Activated CD8-positive, alpha-beta memory T cell treated with anti-CD3 and anti-CD28 coated beads for 24 hours (primary cell): ENCODE data around the gene ZNF445.
"Not testable (repeated sequence)": the region's sequence is repeated elsewhere in the genome, so short reads cannot be mapped to it uniquely, and the experiment has no call there.

Experiments
- DNase-seq: peaks from one replicate; pipeline ENCODE4 v3.0.0-alpha.2; 2020

ZNF445 gene

GRCh38 chr3:44477312-44478030 is at the start of gene ZNF445:
TSS of gene ZNF445 (minus strand) at chr3:44477670. CDS start at chr3:44455549, 22,121 bp downstream.
- peak; percentile 91 for DNase-seq

- DNase-seq: no peak
Measured at GRCh38 chr3:44525060-44525459, 47.6 kb upstream of the ZNF445 start.

DNA sequence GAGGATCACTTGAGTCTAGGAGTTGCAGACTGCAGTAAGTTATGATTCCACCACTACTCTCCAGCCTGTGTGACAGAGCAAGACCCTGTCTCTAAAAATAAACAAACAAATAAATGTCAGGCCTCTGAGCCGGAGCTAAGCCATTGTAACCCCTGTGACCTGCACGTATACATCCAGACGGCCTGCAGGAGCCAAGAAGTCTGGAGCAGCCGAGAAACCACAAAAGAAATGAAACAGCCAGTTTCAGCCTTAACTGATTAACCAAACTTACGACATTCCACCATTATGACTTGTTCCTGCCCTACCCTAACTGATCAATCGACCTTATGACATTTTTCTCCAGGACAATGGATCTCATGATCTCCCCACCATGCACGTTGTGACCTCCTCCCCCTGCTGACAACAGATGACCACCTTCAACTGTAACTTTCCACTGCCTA is 45.0 kb upstream of the ZNF445 start:
- no peak for DNase-seq

GRCh38 chr3:44521721-44522120 is 44.3 kb upstream of the ZNF445 start:
- DNase-seq: no peak

DNA sequence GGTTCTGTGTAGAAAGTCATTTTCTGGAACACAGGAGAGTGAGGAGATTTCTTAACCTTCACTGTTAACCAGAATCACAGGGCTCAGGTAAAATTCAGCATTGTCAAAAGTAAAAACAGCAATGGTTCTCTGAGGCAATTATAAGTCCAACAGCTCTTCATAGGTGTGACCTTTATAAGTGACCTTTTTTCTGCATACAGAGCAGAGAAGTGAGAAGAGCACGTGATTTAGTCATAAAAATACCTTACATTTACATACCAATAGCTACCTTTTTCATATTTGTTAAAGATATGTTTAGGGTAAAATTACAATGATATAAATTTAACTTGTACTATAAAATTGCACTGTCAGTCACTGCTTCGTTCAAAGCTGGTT is 41.3 kb upstream of the ZNF445 start:
- DNase-seq: no peak

- no peak for DNase-seq
Measured at GRCh38 chr3:44516230-44516629, 38.8 kb upstream of the ZNF445 start.

GRCh38 chr3:44513513-44513912 is 36.0 kb upstream of the ZNF445 start:
- no peak for DNase-seq

DNA sequence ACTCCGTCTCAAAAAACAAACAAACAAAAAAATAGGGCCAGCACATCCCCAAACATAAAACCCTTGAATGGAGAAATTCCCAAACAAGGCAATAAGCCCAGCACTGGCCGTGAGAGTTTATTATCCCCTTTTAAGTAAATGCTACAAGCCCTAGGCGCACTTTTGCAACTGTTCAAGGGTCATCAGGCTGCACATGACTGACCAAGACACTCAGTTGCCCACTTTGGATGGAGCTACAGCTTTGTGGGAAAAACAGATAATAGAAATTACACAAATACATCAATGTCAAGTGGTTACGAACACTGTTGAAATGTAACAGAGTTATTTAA is 33.7 kb upstream of the ZNF445 start:
- DNase-seq: no peak

- no peak for DNase-seq
Measured at GRCh38 chr3:44510000-44510368, 32.5 kb upstream of the ZNF445 start.

- DNase-seq: no peak
Measured at GRCh38 chr3:44509393-44509921, 32.0 kb upstream of the ZNF445 start.

DNA sequence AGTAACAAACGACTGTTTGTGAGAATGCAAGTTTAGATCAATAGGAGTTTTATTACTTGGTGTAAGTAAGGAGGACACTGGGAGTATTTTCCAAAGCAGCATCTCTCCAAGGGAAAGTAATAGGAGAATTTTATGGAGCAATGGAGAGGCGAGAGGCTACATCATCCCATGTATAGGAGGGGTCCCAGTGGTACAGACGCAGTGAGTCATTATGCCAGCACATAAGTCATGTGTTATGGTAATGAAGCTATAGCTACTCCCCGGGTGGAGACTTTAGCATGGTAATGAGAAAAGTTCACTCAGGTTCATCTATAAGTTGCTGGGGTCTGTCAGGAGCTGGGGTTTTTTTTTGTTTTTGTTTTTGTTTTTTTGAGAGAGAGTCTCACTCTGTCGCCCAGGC is 29.5 kb upstream of the ZNF445 start:
- no peak for DNase-seq

DNA sequence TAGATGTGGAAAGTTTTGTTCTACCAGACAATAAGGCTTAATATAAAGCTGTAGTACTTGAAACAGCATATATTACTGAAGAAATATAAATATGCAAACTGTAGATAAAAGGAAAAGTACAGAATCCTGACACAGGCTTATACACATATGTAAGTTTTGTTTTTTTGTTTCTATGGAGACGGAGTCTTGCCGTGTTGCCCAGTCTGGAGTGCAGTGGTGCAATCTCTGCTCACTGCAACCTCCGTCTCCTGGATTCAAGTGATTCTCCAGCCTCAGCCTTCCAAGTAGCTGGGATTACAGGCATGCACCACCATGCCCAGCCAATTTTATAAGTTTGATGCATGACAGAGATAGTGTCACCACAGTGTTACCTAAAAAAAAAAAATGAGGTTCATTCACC is 29.1 kb upstream of the ZNF445 start:
- no peak for DNase-seq

GRCh38 chr3:44504566-44504965 is 27.1 kb upstream of the ZNF445 start:
- DNase-seq: no peak

DNA sequence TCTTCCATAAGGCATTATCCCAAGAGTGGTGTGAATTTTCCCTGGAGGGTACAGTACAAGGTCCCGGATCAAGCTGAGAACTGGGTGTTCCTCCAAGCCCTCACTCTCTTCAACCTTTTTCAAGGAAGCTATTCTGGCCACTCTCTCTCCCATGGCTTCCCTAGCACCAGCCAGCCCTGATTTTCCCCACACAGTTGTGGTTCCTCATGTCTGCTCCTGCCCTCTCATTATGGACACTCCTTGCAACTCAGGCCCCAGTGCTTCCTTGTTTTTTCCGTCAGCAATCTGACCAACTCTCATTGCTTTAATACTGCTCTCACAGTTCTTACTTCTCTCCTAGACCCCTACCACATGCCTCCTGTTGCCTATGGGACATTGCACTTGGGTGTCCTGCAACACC is 25.7 kb upstream of the ZNF445 start:
- not testable (repeated sequence) for DNase-seq

DNA sequence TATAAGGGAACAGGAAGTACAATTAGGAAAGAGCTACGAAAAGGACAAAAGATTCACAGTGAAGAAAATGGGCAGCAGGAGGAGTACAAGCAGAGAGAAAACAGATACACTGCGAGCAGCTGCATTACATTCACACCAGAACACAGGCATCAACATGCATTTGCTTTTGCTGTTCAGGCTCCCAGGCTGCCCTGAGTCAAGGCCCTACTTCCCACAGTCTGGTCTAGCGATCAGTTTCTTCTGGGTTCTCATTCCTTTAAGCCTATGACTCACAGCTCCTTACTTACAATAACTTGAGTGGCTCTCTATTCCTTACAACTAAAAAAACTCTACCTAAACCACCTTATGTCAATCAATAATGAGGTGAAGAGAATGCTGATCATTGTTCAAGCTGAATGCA is 24.5 kb upstream of the ZNF445 start:
- DNase-seq: no peak

GRCh38 chr3:44499899-44500168 is 22.4 kb upstream of the ZNF445 start:
- not testable (repeated sequence) for DNase-seq

DNA sequence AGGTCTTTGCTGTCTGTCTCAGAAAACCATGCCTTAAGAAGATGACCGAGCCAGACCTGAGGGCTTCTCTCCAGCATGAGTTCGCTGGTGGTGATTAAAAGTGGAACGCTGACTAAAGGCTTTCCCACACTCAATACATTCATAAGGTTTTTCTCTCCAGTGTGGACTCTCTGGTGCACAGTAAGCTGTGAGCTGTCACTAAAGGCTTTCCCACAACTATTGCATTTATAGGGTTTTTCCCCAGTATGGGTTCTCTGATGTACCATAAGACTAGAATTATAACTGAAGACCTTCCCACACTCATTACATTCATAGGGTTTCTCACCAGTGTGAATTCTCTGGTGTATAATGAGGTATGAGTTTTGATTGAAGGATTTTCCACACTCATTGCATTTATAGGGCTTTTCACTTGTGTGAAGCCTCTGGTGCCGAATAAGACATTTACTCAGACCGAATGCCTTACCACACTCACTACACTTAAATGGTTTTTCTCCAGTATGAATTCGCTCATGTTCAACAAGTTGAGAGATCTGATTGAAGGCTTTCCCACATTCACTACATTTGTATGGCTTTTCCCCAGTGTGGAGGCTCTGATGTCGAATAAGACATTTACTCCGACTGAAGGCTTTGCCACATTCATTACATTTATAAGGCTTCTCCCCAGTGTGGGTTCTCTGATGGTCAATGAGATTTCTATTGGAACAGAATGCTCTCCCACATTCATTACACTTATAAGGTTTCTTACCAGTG is 21.9 kb upstream of the ZNF445 start:
- DNase-seq: no peak

DNA sequence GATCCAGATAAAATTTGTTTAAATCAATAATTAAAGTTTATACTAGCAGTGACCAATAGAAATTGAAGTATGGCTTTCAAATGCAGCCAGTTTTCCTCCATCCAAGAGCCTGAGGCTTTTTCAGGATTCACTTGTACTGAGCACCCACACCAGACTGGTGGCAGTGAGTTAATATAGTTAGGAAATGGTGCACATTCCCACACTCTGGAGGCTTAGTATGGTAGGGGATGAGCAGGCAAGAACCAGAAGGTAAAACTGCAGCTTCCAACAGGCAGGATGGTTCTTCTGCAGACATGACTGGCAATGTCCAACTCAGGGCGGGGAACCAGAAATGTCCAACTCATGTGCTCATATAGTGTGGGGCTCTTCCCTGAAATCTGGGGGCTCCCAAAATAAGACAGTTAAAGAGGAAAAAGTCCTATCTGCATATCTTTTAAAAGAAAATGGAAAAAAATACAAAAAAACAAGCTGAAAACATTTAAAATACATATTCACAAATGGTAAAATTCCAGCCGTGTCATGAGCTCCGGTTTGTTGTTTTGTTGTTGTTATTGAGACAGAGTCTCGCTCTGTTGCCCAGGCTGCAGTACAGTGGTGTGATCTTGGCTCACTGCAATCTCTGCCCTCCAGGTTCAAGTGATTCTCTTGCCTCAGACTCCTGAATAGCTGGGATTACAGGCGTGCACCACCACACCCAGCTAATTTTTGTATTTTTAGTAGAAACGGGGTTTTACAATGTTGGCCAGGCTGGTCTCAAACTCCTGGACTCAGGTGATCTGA is 18.4 kb upstream of the ZNF445 start:
- no peak for DNase-seq

DNA sequence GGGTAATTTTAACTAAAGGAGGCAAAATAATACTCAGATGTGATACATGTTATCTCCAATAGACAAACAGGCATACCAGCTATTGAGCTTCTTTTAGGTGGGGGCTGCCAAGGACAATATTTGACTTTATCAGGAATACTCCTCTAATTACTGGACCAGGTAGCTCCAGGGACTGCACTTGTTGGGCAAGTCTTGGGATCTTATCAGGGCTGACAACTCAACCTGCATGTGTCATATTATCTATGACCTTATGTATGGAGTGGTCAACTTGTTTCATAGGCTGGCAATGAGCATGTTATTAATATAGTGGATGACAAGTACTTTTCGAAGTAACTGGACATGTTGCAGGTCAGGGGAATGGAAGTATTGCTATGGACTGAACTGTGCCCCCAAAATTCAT is 15.0 kb upstream of the ZNF445 start:
- no peak for DNase-seq

- no peak for DNase-seq
Measured at GRCh38 chr3:44482721-44483120, 5.3 kb upstream of the ZNF445 start.

- DNase-seq: no peak
Measured at GRCh38 chr3:44478606-44479094, 1.2 kb upstream of the ZNF445 start.

DNA sequence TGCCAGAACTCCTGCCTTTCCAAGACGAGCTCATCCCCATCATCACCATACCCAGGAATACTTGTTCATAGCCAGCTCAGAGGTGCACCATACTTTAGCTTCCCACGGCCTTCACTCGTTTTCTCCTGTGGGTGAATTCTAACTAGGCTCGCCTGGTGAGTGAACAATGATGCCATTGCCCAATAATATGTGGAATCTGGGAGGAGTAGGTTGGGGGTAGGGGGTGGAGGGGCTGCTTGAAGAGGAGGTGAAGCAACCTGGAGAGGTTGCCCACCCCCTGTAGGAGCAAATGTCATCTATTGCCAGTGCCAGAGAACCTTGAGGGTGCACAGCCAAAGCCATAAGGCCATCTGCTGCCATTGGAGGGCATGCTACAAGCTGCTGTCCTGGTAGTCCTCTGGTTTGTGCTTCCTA is 592 bp upstream of the ZNF445 start:
- no peak for DNase-seq

- no peak for DNase-seq
Measured at GRCh38 chr3:44476963-44477311, 533 bp downstream of the ZNF445 start.

DNA sequence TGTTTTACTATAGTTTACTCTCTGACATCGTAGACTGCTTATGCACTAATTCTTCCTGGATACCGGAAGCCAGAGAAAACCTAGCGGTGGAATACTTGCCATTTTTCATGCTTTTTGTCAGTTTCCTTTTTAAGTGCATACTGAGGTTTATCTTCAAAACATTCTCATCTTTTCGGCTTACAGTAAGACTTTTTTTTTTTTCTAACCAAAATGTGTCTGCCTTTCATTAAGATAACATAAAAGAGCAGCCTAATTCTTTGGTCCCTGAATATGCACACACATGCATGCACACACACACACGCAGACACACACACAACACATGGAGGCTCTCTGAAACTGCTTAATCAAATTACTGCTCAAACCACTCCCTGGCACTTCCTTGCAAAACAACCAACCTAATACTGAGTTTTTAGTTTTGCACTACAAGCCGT is 1.3 kb downstream of the ZNF445 start:
- no peak for DNase-seq
